T-cell (primary cell): ENCODE data around the gene GUCA1A. TPM values are rescaled to one million over a fixed set of nuclear protein-coding genes. Genes with fewer than 3 reads are reported as not detected.

Source experiments
- ATAC-seq, 4 experiments: fragments of 200-7000 bp in 3 of 4; fragments of 150-1000 bp in 1 of 4; cut with Tn5 transposase; replicated peaks in 1 of 4; 1 replicate in 3 of 4; 2 replicates in 1 of 4; pipeline ENCODE4 v1.10.0; 2021; ENCODE audit warnings: moderate library complexity in 3 of 4, mild to moderate bottlenecking in 2 of 4, moderate number of reproducible peaks in 1 of 4
- CTCF ChIA-PET, 2 donors: fragments of 300-600 bp; sonication (Branson Sonifier 250); formaldehyde crosslinking; loops; one replicate each; lab custom pipeline; 2022; ENCODE audit warnings: antibody characterized with exemption in 2 of 2; lab: Charles Lee
- POLR2A ChIA-PET, 2 donors: fragments of 300-600 bp; sonication (Branson Sonifier 250); formaldehyde crosslinking; loops; one replicate each; lab custom pipeline; 2022; ENCODE audit warnings: antibody characterized with exemption in 2 of 2; lab: Charles Lee
- DNase-seq, 35 experiments: peaks; one replicate each; pipeline versions ENCODE4 v3.0.0 to v3.0.0-alpha.2; 2013 to 2023
- H3K27ac ChIP-seq: one replicate; pipeline ENCODE4 v1.5.1; 2013; ENCODE audit warnings: low read length
- H3K27me3 ChIP-seq, 2 experiments: replicated peaks in 1 of 2; 1 replicate in 1 of 2; 2 replicates in 1 of 2; pipeline versions ENCODE4 v1.6.1 to v1.7.0; 2013; ENCODE audit warnings: low read length in 1 of 2, mixed read lengths in 1 of 2; ENCODE audit not compliant: control insufficient read depth in 2 of 2, insufficient read depth in 2 of 2; ENCODE audit errors: extremely low read depth in 1 of 2
- H3K36me3 ChIP-seq, 2 donors: 1 replicate in 1 of 2; 2 replicates in 1 of 2; pipeline versions ENCODE4 v1.6.1 to v1.7.0; 2013; ENCODE audit warnings: low read length in 1 of 2; ENCODE audit not compliant: control insufficient read depth in 2 of 2, insufficient read depth in 1 of 2; ENCODE audit errors: extremely low read depth in 1 of 2
- H3K4me1 ChIP-seq, 2 experiments: 1 replicate in 1 of 2; 2 replicates in 1 of 2; pipeline versions ENCODE4 v1.6.1 to v1.7.0; 2013; ENCODE audit warnings: low read length in 2 of 2, mixed read lengths in 1 of 2; ENCODE audit not compliant: insufficient read depth in 2 of 2, control insufficient read depth in 1 of 2; ENCODE audit errors: extremely low read depth in 1 of 2
- H3K4me3 ChIP-seq, 2 donors: 1 replicate in 1 of 2; 2 replicates in 1 of 2; pipeline versions ENCODE4 v1.5.1 to v1.7.0; 2013; ENCODE audit warnings: mild to moderate bottlenecking in 2 of 2, low read length in 1 of 2, moderate library complexity in 1 of 2; ENCODE audit not compliant: control insufficient read depth in 1 of 2; ENCODE audit errors: extremely low read depth in 1 of 2
- H3K9me3 ChIP-seq: 2 replicates; pipeline ENCODE4 v1.7.0; 2013
- H3K27ac Mint-ChIP-seq, 2 donors: one replicate each; pipeline ENCODE4 v1.8.0; 2020 to 2021; ENCODE audit warnings: mild to moderate bottlenecking in 2 of 2, mixed read lengths in 2 of 2
- H3K27me3 Mint-ChIP-seq, 2 donors: one replicate each; pipeline ENCODE4 v1.8.0; 2021 to 2022; ENCODE audit warnings: mixed read lengths in 2 of 2
- H3K36me3 Mint-ChIP-seq: one replicate; pipeline ENCODE4 v1.8.0; 2021; ENCODE audit warnings: mixed read lengths
- H3K4me1 Mint-ChIP-seq, 3 donors: one replicate each; pipeline ENCODE4 v1.8.0; 2020 to 2022; ENCODE audit warnings: mixed read lengths in 3 of 3, mild to moderate bottlenecking in 1 of 3
- H3K4me3 Mint-ChIP-seq, 3 donors: one replicate each; pipeline ENCODE4 v1.8.0; 2020 to 2022; ENCODE audit warnings: mild to moderate bottlenecking in 3 of 3, mixed read lengths in 3 of 3, moderate library complexity in 3 of 3
- H3K9me3 Mint-ChIP-seq, 3 donors: one replicate each; pipeline ENCODE4 v1.8.0; 2020 to 2022; ENCODE audit warnings: mixed read lengths in 3 of 3
- WGBS: methylation state at CpG from one replicate; pipeline ENCODE4 v1.1.5; 2013; ENCODE audit warnings: missing lambda C conversion rate; ENCODE audit not compliant: insufficient coverage; 5-methylcytosine and 5-hydroxymethylcytosine counted together
- total RNA-seq, 35 experiments: library from RNA in 6 of 35; stranded (reverse) in 6 of 35; fragments of 120-200 nt in 1 of 35; gene quantifications; one replicate each; pipeline versions ENCODE4 v1.2.1 to v1.2.4 and lab custom pipeline; 2013 to 2026

The GUCA1A gene
- total RNA-seq (not detected), total RNA-seq (lab: John Stamatoyannopoulos, UW) (0 to 0.04 (median 0) reads per million in 29 experiments)
- total RNA-seq (2013), result not detected

DNA sequence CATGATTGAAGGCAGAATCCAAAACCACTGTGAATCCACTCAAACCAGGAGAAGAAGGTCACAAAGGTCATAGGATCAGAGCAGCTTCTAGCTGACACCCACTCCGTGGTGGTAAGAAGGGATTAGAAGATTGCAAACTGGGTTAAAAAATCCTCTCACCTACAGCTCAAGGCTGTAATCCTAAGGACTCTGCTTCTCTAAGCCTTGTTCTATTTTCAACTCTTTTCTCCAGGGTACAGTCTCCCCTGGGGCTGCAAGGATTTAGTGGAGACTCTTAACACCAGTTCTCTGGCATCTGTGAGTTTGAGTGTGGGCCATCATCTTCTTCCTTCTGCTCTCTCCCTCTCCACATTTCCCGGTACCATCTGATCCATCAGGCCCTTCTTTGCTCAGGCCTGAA lies at the start of gene GUCA1A:
Gene GUCA1A, plus strand, starts transcription at position 264 of the 400 bp plus-strand sequence. CDS start 250 bp downstream, outside the sequence.
- WGBS, result no CpG with 5 or more reads among the region's 2 CpGs
- CTCF ChIA-PET, result no interaction called here
- H3K4me3 Mint-ChIP-seq, result no peak within 1 kb of the TSS

DNA sequence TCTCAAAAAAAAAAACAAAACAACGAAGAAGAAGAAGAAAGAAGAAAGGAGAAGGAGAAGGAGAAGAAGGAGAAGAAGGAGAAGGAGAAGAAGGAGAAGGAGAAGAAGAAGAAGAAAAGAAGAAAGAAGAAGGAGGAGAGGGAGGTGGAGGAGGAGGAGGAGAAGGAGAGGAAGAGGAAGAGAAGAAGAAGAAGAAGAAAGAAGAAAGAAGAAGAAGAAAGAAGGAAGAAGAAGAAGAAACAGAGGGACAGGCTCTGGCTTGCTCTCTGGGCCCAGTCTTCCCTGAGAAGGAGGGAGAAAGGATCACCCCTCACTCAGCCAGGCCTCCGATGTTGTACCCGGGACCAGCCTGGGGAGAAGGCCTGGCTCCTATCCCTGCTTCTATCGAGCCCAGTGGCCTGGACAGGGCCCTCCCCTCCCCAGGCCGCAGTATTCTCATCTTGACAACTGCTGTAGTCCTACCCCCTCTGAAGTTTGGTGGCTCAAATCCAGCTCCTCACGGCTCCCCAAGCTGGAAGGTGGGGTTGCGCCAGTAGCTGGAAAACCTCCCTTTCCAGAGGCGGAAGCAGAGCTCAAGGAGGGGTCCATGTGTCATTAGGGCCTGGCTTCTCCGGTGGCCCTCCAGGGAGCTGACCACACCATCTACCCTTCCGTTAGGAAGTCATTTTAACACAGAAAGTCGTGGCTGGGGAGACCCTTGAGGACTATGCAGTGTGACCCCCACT lies 49.6 kb upstream of the GUCA1A start:
- Histone ChIP-seq H3K9me3 (no peaks in the 10 kb centered on the region), H3K27me3 (no peaks in the 10 kb centered on the region), H3K4me1 (no peaks in the 10 kb centered on the region), H3K4me3 (no peak overlapping the region), H3K27ac (no peak overlapping the region), H3K36me3 (no peaks in the 10 kb centered on the region)
- no peak overlapping the region for H3K4me3 Mint-ChIP-seq
- ATAC-seq (no peak), DNase-seq (no peak)
- WGBS, result 73% methylated on average over 8 of the region's 11 CpGs
- H3K36me3 Mint-ChIP-seq, result no peaks in the 10 kb centered on the region
- no peaks in the 10 kb centered on the region for H3K4me1 Mint-ChIP-seq
- H3K27ac Mint-ChIP-seq, result no peak overlapping the region
- no peaks in the 10 kb centered on the region for H3K27me3 Mint-ChIP-seq
- ChIA-PET POLR2A (interaction anchor here in 1 of 2 donors (0.5 kb wide), 1 partner anchor 695 kb away, joined by 8 read pairs; no protein-coding TSS in a partner anchor), CTCF (no interaction called here)
- H3K9me3 Mint-ChIP-seq, result no peaks in the 10 kb centered on the region

More for the DNA sequence above, at the start of gene GUCA1A:
- no peak within 1 kb of the TSS for H3K27ac Mint-ChIP-seq
- Histone ChIP-seq H3K36me3 (no peaks in the 10 kb centered on the region), H3K4me1 (peaks cover 0 to 5% of the 10 kb centered on the region in 2 experiments), H3K9me3 (no peaks in the 10 kb centered on the region), H3K27ac (no peak within 1 kb of the TSS), H3K4me3 (no peak within 1 kb of the TSS), H3K27me3 (peaks cover 0 to 6% of the 10 kb centered on the region in 2 experiments)
- no peak for DNase-seq
- ATAC-seq, result no peak
- POLR2A ChIA-PET, result no interaction called here
- no peaks in the 10 kb centered on the region for H3K36me3 Mint-ChIP-seq
- H3K27me3 Mint-ChIP-seq, result peaks cover 0 to 12% of the 10 kb centered on the region in 2 donors
- no peaks in the 10 kb centered on the region for H3K9me3 Mint-ChIP-seq
- peaks cover 0 to 3% (median under 1%) of the 10 kb centered on the region in 3 donors for H3K4me1 Mint-ChIP-seq

DNA sequence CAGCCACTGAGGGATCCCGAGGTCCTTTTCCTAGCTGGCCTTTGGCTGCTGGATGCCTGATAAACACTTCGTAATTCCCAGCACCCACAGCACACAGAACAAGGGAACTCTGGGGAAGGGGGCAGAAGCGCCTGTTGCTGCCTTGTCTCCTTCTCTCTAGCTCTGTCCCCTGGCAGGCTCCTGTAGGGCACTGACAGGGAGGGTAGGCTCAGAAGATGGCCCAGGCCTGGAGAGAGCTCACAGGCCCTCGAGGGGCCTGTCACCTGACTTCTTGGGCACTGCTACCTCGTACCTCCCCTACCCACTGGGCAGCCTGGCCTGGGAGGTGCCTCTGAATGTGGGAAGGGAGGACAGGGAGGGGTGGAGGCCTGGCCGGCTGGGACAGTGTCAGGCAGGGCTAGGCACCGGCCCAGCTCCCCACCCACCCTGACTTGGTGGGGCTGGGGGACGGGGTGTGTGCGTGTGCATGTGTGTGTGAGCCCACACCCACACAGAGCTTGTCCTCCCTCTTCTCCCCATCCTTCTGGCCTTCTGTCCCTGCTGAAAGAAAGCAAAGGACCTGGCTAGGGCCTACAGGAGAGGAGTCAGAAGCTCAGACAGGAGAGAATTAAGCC lies 48.8 kb upstream of the GUCA1A start:
- H3K4me1 ChIP-seq, result no peaks in the 10 kb centered on the region
- no peaks in the 10 kb centered on the region for H3K36me3 Mint-ChIP-seq
- H3K27ac ChIP-seq, result no peak overlapping the region
- ChIA-PET POLR2A (interaction anchor here in 1 of 2 donors (0.5 kb wide), 1 partner anchor 694 kb away, joined by 8 read pairs; no protein-coding TSS in a partner anchor), CTCF (no interaction called here)
- DNase-seq (no peak), ATAC-seq (no peak)
- 86% methylated on average over 2 of the region's 9 CpGs for WGBS
- H3K4me3 Mint-ChIP-seq, result no peak overlapping the region
- no peaks in the 10 kb centered on the region for H3K36me3 ChIP-seq
- no peaks in the 10 kb centered on the region for H3K4me1 Mint-ChIP-seq
- H3K9me3 ChIP-seq, result no peaks in the 10 kb centered on the region
- no peaks in the 10 kb centered on the region for H3K27me3 Mint-ChIP-seq
- H3K27me3 ChIP-seq, result peaks cover 0 to 2% of the 10 kb centered on the region in 2 experiments
- H3K27ac Mint-ChIP-seq, result no peak overlapping the region
- no peaks in the 10 kb centered on the region for H3K9me3 Mint-ChIP-seq
- H3K4me3 ChIP-seq, result no peak overlapping the region

DNA sequence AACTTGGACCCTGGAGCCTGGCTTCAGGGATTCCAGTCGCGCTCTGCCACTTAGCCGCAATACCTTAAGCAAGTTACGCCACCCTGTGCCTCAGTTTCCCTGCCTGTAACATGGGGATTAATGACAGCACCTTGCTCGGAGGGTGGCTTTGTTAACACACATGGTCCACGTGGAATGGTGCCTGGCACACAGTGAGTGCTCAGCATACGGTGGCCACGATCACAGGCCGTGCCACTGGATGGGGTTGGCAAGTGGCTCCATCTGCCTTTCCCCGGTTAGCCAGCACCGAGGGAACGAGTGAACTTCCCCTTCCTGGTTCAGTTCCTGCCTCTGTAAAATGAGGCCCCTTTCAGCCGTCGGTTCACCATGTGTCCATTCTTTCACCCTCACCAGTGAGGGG lies 47.9 kb upstream of the GUCA1A start:
- Histone ChIP-seq H3K4me3 (no peak overlapping the region), H3K36me3 (no peaks in the 10 kb centered on the region), H3K27me3 (peaks cover 0 to 8% of the 10 kb centered on the region in 2 experiments), H3K4me1 (no peaks in the 10 kb centered on the region), H3K27ac (no peak overlapping the region), H3K9me3 (no peaks in the 10 kb centered on the region)
- Mint-ChIP-seq H3K9me3 (no peaks in the 10 kb centered on the region), H3K4me1 (no peaks in the 10 kb centered on the region), H3K36me3 (no peaks in the 10 kb centered on the region), H3K4me3 (no peak overlapping the region), H3K27me3 (no peaks in the 10 kb centered on the region), H3K27ac (no peak overlapping the region)
- ChIA-PET CTCF (no interaction called here), POLR2A (no interaction called here)
- 87% methylated on average over 9 of the region's 14 CpGs for WGBS
- DNase-seq (no peak), ATAC-seq (no peak)

DNA sequence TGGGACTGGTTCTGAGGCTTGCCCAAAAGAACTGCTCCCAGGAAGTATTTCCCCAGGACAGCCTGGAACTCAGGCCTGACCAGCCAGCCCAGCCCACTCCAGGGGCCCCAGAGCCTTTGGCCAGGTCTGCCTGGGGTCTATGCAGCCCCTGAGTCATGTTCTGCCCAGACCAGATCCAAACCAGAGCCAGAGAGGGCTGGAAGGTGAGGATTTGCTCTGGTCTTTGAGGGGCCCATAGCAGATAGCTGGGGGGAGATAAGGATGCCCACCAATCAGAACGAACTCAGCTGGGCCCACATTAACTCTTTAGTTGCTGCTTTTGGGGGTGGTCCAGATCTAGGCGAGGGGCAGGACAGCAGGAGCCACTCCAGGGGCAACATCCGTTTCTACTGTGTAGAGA lies 47.5 kb upstream of the GUCA1A start:
- 69% methylated on average over 2 of the region's 3 CpGs for WGBS
- no peaks in the 10 kb centered on the region for H3K9me3 ChIP-seq
- no peaks in the 10 kb centered on the region for H3K4me1 Mint-ChIP-seq
- H3K27me3 Mint-ChIP-seq, result no peaks in the 10 kb centered on the region
- no peak overlapping the region for H3K4me3 ChIP-seq
- H3K27me3 ChIP-seq, result peaks cover 0 to 9% of the 10 kb centered on the region in 2 experiments
- DNase-seq, result no peak
- no peak overlapping the region for H3K4me3 Mint-ChIP-seq
- H3K9me3 Mint-ChIP-seq, result no peaks in the 10 kb centered on the region
- CTCF ChIA-PET, result interaction anchor here in 1 of 2 donors (0.7 kb wide), 1 partner anchor 1730 kb away, joined by 3 read pairs; no protein-coding TSS in a partner anchor
- ATAC-seq, result no peak
- no peaks in the 10 kb centered on the region for H3K36me3 Mint-ChIP-seq
- POLR2A ChIA-PET, result no interaction called here
- H3K27ac ChIP-seq, result no peak overlapping the region
- H3K4me1 ChIP-seq, result no peaks in the 10 kb centered on the region
- no peak overlapping the region for H3K27ac Mint-ChIP-seq
- H3K36me3 ChIP-seq, result no peaks in the 10 kb centered on the region

DNA sequence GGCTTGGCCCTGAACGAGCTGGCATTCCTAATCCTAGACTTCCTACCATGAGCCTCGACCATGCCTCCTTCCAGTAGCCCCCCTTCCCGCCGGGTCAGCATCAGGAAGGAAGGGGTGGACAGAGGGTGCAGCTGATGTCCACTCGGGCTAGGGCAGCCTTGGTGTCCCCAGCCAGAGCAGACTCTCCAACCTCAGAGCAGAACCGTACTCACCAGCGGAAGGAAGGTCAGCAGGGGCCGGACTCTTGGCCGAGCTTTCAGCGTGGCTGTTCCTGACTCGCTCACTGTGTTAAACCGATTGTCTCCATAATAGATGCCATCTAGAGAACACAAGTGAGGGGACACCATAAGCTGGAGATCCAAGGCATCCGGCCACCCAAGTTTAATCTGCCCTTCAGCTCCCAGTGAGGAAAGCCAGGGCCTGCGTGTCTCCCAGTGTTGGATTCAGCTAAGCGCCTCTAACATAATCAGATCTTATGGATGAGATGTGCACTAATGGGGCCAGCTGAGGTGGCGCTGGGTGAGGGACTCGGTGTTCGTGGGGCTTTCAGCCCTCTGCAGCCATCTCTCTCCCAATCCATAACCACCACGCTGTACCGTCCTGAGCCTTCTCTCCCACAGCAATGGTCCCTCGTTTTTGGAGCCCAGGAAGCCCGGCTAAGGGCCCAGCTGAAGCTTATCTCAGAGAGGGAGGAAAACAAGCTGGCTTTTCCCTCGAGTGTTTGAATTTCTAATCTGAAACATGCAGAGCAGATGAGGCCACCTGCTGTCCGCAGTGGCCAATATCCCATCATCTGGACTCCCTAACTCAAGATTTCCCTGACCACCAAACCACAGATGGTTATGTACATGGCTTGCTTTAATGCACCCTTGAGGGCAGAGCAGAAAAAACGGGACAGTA lies 44.5 kb upstream of the GUCA1A start:
- no peaks in the 10 kb centered on the region for H3K36me3 ChIP-seq
- Mint-ChIP-seq H3K9me3 (no peaks in the 10 kb centered on the region), H3K36me3 (no peaks in the 10 kb centered on the region), H3K27me3 (peaks cover 0 to 2% of the 10 kb centered on the region in 2 donors), H3K4me1 (no peaks in the 10 kb centered on the region), H3K27ac (no peak overlapping the region), H3K4me3 (no peak overlapping the region)
- 84% methylated on average over 9 of the region's 25 CpGs for WGBS
- CTCF ChIA-PET, result interaction anchor here in 1 of 2 donors (0.6 kb wide), 1 partner anchor 532 kb away, joined by 4 read pairs; no protein-coding TSS in a partner anchor
- no peaks in the 10 kb centered on the region for H3K9me3 ChIP-seq
- ATAC-seq (no peak), DNase-seq (no peak)
- H3K27ac ChIP-seq, result no peak overlapping the region
- no peak overlapping the region for H3K4me3 ChIP-seq
- no peaks in the 10 kb centered on the region for H3K4me1 ChIP-seq
- peaks cover 0 to 9% of the 10 kb centered on the region in 2 experiments for H3K27me3 ChIP-seq
- POLR2A ChIA-PET, result interaction anchor here in 1 of 2 donors (0.7 kb wide), 1 partner anchor 327 kb away, joined by 3 read pairs; no protein-coding TSS in a partner anchor
